ENCODE data around the gene CPA2.

Gene CPA2

DNA sequence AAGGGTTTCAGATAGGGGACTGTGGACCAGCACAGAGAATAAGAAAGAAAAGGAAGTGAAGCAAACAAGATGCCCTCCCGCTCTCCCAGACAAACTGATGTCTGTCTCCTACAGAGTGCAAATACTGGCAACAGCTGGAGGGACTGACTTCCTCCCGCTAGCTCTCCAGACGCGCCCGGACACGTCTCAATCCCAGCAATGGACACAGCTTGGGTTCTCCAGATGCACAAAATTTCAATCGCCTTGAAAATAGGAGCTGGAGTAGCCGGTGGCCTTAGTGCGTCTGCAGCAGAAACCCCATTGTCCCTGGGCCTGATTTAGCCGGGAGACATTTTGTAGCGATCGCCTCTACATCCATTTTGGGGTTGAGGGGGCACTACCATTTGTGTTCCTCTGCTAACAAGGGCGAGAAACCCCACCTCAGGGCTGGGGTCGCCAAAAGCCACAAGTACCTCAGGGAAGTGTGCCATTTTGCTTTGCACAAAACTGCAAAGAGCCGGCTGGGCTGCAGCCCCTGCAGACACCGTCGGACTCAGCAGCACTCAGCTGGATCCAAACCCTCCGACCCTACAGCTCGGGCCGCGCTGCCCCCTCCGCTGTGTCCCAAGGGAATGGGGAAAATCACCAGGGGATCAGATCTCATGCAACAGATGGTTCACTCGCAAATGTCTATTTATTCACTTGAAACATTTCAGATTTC is 5.9 kb downstream of the CPA2 start:
- peak overlapping the region; percentile 26 for H3K4me3 ChIP-seq (ENCODE audit: low read length)
- DNase-seq (ENCODE audit: low read depth): no peak
- TF ChIP-seq, protein P1, sequence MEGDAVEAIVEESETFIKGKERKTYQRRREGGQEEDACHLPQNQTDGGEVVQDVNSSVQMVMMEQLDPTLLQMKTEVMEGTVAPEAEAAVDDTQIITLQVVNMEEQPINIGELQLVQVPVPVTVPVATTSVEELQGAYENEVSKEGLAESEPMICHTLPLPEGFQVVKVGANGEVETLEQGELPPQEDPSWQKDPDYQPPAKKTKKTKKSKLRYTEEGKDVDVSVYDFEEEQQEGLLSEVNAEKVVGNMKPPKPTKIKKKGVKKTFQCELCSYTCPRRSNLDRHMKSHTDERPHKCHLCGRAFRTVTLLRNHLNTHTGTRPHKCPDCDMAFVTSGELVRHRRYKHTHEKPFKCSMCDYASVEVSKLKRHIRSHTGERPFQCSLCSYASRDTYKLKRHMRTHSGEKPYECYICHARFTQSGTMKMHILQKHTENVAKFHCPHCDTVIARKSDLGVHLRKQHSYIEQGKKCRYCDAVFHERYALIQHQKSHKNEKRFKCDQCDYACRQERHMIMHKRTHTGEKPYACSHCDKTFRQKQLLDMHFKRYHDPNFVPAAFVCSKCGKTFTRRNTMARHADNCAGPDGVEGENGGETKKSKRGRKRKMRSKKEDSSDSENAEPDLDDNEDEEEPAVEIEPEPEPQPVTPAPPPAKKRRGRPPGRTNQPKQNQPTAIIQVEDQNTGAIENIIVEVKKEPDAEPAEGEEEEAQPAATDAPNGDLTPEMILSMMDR (conservative IDR thresholded peaks at IDR 0.05; ENCODE audit: low read length): no peak

DNA sequence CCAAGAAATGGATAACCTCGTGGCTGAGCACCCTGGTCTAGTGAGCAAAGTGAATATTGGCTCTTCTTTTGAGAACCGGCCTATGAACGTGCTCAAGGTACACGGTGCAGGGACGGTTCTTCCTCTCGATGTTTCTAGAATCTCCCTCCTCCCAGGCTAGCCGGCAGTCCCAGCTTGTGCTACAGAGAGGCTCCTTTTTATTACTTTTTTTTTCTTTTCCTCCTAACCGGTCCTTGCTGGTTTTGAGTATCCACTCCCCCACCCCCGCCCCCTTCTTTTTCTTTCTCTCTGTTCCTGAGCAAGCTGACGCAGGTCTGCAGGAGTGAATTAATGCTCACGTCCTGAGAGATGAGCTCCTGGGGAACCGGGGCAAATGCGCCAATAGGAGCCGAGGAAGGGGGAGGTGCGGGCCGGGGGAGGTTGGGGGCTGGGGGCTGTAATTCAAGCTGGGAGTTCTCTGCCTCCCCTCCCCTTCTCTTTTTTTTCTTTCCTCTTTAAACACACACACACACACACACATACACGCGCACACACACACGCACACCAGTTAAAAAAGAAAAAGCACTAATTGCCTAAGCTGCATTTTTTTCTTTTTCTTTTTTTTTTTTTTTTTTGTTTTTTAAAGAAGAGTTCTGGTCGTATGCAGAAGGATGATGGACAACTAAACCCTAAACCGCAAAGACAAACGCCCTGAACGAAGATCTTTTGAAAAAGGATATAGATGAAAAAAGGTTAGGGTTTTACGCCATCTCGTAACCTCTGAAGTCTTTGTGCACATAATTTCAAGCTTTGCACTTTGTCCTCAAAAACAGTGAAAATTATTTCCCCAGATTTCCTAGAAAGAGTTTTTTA is 6.6 kb downstream of the CPA2 start:
- DNase-seq (ENCODE audit: low read depth): peak; percentile 28
- TF ChIP-seq, protein P1 (conservative IDR thresholded peaks at IDR 0.05; ENCODE audit: low read length): no peak
- H3K4me3 ChIP-seq (ENCODE audit: low read length): peak overlapping the region; percentile 26

DNA sequence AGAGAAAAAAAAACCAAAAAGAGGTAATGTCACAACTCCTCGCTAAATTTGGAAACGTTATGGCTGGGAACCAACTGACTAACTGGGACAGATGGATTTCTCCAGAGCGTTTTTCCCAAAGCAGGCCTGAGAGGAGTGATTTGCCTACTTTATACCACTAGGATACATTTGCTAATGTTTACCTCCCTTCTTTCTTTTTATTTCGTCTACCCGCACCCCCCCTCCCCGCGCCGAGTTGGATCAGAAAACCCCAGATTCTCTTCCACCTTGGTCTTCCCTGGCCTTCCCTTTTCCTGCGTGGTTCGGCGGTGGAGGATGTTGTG is 7.2 kb downstream of the CPA2 start:
- TF ChIP-seq, protein P1 (conservative IDR thresholded peaks at IDR 0.05; ENCODE audit: low read length): peak; percentile 41
- no peak overlapping the region for H3K4me3 ChIP-seq (ENCODE audit: low read length)
- peak; percentile 85 for DNase-seq (ENCODE audit: low read depth)

DNA sequence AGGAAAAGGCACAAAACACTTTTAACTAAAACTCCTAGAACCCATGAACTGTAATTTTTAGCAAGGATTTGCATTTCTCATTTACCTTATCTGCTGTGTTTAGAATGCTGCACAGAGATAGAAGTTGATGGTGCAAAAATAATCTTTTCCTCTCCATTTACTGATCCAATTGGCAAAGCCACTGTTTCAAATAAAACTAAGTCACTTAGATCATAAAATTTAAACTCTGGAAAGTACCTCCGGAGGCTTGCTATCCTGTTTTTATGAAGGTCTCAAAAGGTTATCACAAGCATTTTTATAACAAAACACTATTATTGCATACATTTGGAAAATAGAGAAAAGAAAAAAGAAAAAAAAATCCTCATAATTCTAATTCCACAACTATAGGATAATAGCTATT is 7.6 kb downstream of the CPA2 start:
- TF ChIP-seq, protein P1 (conservative IDR thresholded peaks at IDR 0.05; ENCODE audit: low read length): no peak
- DNase-seq (ENCODE audit: low read depth): no peak
- H3K4me3 ChIP-seq (ENCODE audit: low read length): no peak overlapping the region

DNA sequence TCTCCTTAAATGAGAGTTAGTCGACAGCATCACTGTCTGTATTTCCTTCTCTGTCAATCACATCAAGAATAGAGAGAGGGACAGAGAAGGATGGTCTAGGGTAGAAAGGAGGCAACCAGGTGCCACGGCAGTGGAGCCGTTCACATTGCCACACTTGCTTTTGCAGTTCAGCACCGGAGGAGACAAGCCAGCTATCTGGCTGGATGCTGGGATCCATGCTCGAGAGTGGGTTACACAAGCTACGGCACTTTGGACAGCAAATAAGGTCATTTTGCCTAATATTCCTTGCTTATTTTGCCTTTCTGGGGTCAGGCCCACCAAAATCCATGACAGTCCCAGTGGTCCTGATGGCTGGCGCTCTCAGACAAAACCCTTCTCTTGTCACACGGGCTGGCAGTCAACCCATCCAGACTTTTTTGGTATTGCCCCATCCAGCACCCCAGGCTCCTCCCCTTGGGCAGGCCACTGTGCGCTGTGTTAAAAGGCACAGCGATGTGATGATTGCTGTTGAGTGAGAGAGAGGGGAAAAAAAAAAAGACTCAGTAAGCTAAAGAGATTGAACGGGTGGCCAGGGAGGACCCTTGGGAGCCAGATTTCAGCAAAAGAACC is 8.4 kb downstream of the CPA2 start:
- no peak overlapping the region for H3K4me3 ChIP-seq (ENCODE audit: low read length)
- TF ChIP-seq, protein P1 (conservative IDR thresholded peaks at IDR 0.05; ENCODE audit: low read length): no peak
- DNase-seq (ENCODE audit: low read depth): no peak

DNA sequence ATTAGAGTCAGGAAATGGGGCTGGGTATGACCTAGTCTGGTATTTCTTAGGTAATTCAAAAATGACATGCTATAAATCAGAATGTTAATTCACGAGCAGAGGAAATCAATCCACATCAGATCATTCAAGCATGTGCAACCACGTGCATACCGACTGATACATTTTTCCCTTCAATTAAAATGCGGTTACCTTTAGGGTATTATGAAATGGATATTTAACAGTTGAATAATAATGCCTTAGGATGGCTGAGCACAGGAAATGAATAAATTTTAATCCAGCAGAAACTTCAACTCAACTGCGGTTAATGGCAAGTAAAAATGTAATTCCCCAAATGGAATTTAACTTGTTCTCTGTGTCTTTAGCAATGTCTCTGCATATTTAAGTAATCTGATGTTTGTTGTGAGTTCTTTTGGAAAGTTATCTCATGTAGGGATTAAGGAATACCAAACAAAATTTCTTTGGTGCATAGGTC is 9.2 kb downstream of the CPA2 start:
- DNase-seq (ENCODE audit: low read depth): peak; percentile 61
- H3K4me3 ChIP-seq (ENCODE audit: low read length): no peak overlapping the region
- TF ChIP-seq, protein P1 (conservative IDR thresholded peaks at IDR 0.05; ENCODE audit: low read length): no peak

Measured in AG10803 (cell line).